ENCODE data around the gene ARHGEF3.
A peak's percentile ranks its signal among the peaks of the same experiment; 100 is the strongest.
"Not testable (repeated sequence)": the region's sequence is repeated elsewhere in the genome, so short reads cannot be mapped to it uniquely, and the experiment has no call there.

Gene ARHGEF3

DNA sequence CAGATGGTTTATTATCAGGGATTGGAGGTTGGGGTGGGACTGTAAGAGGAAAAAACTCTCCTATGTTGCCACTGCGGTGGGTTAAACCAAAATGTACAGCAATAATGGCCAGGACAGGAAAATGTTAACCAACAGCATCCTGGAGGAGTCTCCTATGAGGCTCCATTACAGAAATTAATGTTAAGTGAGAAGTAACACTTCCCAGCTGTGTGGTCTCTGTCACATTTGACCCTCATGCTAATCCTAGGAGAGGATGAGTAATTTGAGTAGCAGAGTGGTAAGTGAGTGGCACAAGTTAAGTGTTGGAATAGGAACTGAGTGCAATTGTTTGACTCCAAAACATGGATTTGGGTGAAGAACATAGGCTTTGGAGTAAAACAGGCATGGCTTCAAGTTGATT is 39.0 kb downstream of the ARHGEF3 start:
- Histone ChIP-seq H3K9ac (ENCODE audit: low read depth, low read length) (no peak overlapping the region), H3K9me3 (replicated peaks; ENCODE audit: low read length) (no peaks in the 10 kb centered on the region), H3K4me3 (ENCODE audit: low read length) (no peak overlapping the region), H3K4me2 (ENCODE audit: low read length) (no peak overlapping the region), H3K4me1 (ENCODE audit: control insufficient read depth, insufficient read depth, low read length) (peaks cover 12% of the 10 kb centered on the region), H3K36me3 (ENCODE audit: insufficient read depth, low read length) (no peaks in the 10 kb centered on the region), H3K27me3 (ENCODE audit: control insufficient read depth, insufficient read depth, low read length) (no peaks in the 10 kb centered on the region)

DNA sequence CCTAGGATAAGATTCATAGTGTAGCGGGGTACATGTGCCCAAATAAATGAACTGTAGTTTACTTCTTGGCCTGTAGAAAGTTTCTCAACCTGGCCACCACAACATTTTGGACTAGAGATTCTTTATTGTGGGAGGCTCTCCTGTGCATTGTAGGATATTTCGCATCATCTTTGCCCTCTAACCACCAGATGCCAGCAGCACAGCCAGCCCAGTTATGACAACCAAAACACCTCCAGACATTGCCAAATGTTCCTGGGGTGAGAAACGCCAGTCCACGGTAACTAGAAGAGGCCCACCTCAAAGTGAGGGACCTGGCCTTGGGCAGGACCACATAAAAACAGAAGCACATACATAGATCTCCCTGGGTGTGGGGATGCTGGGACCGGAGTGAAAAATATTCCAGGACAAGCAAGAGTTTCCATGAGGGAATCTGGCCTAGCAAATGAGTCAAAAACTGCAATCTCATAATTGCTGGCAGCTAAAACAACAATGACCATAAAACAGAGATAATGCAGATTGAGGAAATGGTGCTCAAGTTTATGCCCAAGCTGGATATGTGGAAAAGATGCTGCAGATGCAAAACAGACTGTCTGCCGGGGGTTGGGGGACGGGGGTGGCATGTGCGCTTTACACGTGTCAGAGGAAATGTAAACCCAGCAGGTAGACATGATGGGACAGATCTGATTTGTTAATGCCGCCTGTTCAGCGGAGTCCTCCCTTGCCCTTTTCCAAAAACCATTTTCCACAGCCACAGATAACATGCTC is 39.7 kb downstream of the ARHGEF3 start:
- no peak overlapping the region for H3K4me2 ChIP-seq (ENCODE audit: low read length)
- no peaks in the 10 kb centered on the region for H3K36me3 ChIP-seq (ENCODE audit: insufficient read depth, low read length)
- H3K9me3 ChIP-seq (replicated peaks; ENCODE audit: low read length), result no peaks in the 10 kb centered on the region
- H3K4me3 ChIP-seq (ENCODE audit: low read length), result no peak overlapping the region
- no peaks in the 10 kb centered on the region for H3K27me3 ChIP-seq (ENCODE audit: control insufficient read depth, insufficient read depth, low read length)
- peaks cover 12% of the 10 kb centered on the region for H3K4me1 ChIP-seq (ENCODE audit: control insufficient read depth, insufficient read depth, low read length)
- no peak overlapping the region for H3K9ac ChIP-seq (ENCODE audit: low read depth, low read length)

DNA sequence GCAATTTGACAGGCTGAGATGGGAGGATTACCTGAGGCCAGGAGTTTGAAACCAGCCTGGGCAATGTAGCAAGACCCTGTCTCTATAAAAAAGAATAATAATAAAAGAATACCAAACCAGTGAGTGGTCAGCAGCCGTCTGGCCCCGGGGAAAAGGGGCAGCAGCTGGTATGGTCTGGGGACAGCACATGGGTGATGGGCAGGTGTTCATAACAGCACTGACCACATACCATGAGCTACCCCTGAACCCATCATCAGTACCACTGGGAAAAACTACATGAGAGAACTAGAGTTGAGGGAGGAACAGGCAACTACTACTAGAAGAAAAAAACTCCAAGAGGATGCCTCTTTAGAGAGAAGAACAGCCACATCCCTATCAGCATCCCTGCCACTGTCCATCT is 40.7 kb downstream of the ARHGEF3 start:
- H3K9ac ChIP-seq (ENCODE audit: low read depth, low read length), result no peak overlapping the region
- H3K27me3 ChIP-seq (ENCODE audit: control insufficient read depth, insufficient read depth, low read length), result no peaks in the 10 kb centered on the region
- no peak overlapping the region for H3K4me2 ChIP-seq (ENCODE audit: low read length)
- no peak overlapping the region for H3K4me3 ChIP-seq (ENCODE audit: low read length)
- peaks cover 12% of the 10 kb centered on the region for H3K4me1 ChIP-seq (ENCODE audit: control insufficient read depth, insufficient read depth, low read length)
- H3K36me3 ChIP-seq (ENCODE audit: insufficient read depth, low read length), result no peaks in the 10 kb centered on the region
- no peaks in the 10 kb centered on the region for H3K9me3 ChIP-seq (replicated peaks; ENCODE audit: low read length)

DNA sequence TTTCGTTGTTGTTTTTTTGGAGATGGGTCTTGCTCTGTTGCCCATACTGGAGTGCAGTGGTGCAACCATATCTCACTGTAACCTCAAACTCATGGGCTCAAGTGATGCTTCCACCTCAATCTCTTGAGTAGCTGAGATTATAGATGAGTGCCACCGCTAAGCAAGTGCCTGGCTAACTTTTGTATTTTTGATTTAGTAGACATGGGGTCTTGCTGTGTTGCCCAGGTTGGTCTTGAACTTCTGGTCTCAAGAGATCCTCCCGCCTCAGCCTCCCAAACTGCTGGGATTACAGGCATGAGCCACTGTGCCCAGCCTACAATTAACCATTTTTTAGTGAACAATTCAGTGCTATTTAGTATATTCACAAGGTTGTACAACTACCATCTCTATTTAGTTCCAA is 42.2 kb downstream of the ARHGEF3 start:
- Histone ChIP-seq H3K4me3 (ENCODE audit: low read length) (no peak overlapping the region), H3K4me1 (ENCODE audit: control insufficient read depth, insufficient read depth, low read length) (peaks cover 12% of the 10 kb centered on the region)

DNA sequence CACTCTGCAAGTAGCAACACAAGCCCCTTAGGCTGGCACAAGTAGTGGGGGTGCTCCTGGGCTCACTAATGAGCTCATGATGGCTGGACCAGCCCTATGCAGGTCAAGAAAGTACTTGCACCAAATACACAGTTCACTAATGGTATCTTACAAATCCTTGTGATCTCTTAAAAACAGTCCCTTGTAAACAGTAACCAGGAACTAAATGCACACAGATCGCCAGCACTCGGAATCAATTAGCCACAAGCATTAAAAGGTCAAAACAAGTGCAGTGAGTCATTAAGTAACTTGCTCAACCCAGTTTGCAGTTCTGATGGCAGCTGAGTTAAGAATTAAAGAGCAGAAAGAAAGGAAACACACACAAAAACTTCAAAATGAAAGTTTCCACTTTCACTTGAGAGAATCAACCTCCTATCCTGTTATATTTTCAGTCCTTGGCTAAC is 43.2 kb downstream of the ARHGEF3 start:
- H3K9ac ChIP-seq (ENCODE audit: low read depth, low read length), result peak overlapping the region; percentile 29
- no peaks in the 10 kb centered on the region for H3K9me3 ChIP-seq (replicated peaks; ENCODE audit: low read length)
- H3K27me3 ChIP-seq (ENCODE audit: control insufficient read depth, insufficient read depth, low read length), result no peaks in the 10 kb centered on the region
- peaks cover 12% of the 10 kb centered on the region for H3K4me1 ChIP-seq (ENCODE audit: control insufficient read depth, insufficient read depth, low read length)
- peak overlapping the region; percentile 44 for H3K4me2 ChIP-seq (ENCODE audit: low read length)
- peak overlapping the region; percentile 16 for H3K4me3 ChIP-seq (ENCODE audit: low read length)
- no peaks in the 10 kb centered on the region for H3K36me3 ChIP-seq (ENCODE audit: insufficient read depth, low read length)

More for the DNA sequence above, 42.2 kb downstream of the ARHGEF3 start:
- Histone ChIP-seq H3K27me3 (ENCODE audit: control insufficient read depth, insufficient read depth, low read length) (no peaks in the 10 kb centered on the region), H3K36me3 (ENCODE audit: insufficient read depth, low read length) (no peaks in the 10 kb centered on the region), H3K9ac (ENCODE audit: low read depth, low read length) (no peak overlapping the region), H3K9me3 (replicated peaks; ENCODE audit: low read length) (no peaks in the 10 kb centered on the region), H3K4me2 (ENCODE audit: low read length) (no peak overlapping the region)

DNA sequence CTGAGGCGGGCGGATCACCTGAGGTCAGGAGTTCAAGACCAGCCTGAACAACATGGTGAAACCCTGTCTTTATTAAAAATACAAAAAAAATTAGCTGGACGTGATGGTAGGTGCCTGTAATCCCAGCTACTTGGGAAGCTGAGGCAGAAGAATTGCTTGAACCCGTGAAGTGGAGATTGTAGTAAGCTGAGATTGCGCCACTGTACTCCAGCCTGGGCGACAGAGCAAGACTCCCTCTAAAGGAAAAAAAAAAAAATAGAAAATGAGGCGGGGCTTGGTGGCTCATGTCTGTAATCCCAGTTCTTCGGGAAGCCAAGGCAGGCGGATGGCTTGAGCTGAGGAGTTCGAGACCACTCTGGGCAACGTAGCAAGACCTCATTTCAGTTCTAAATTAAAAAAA is 43.7 kb downstream of the ARHGEF3 start:
- not testable (repeated sequence) for H3K4me2 ChIP-seq (ENCODE audit: low read length); H3K4me3 ChIP-seq (ENCODE audit: low read length); H3K27me3 ChIP-seq (ENCODE audit: control insufficient read depth, insufficient read depth, low read length); H3K9me3 ChIP-seq (replicated peaks; ENCODE audit: low read length); H3K36me3 ChIP-seq (ENCODE audit: insufficient read depth, low read length); H3K9ac ChIP-seq (ENCODE audit: low read depth, low read length)
- peaks cover 12% of the 10 kb centered on the region for H3K4me1 ChIP-seq (ENCODE audit: control insufficient read depth, insufficient read depth, low read length)

DNA sequence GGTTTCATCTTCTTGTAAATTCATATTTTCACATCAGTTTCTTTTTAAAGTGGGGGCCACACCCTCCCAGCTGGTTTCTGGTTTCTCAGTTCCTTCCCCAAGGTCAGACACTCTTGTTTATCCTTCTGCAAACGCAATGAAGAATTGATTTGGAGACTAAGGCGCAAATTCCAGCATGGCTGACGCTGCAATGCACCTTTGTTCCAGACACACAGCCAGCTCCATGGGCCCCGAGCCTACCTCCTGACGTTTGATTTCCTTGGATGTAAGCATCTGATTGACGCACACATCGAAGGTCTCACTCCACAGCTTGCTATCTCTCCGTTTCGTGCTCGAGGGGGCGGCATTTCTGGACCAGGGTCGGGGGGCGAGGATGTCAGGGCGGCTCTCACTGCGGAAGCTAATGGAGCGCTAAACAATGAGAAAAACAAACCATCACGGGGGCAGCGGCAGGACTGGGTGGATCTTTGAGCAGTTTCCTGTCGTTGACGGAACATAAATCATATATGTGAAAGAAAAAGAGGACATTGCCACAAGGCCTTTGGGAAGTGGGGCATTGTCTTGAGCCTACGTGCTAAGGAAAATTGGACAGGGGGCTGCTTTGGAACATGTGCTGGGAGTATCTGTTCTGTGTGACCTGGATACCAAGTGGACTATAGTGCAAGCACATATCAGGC is 46.9 kb downstream of the ARHGEF3 start:
- Histone ChIP-seq H3K4me3 (ENCODE audit: low read length) (no peak overlapping the region), H3K36me3 (ENCODE audit: insufficient read depth, low read length) (no peaks in the 10 kb centered on the region), H3K9me3 (replicated peaks; ENCODE audit: low read length) (no peaks in the 10 kb centered on the region), H3K9ac (ENCODE audit: low read depth, low read length) (no peak overlapping the region), H3K4me1 (ENCODE audit: control insufficient read depth, insufficient read depth, low read length) (peaks cover 6% of the 10 kb centered on the region), H3K27me3 (ENCODE audit: control insufficient read depth, insufficient read depth, low read length) (no peaks in the 10 kb centered on the region), H3K4me2 (ENCODE audit: low read length) (no peak overlapping the region)

DNA sequence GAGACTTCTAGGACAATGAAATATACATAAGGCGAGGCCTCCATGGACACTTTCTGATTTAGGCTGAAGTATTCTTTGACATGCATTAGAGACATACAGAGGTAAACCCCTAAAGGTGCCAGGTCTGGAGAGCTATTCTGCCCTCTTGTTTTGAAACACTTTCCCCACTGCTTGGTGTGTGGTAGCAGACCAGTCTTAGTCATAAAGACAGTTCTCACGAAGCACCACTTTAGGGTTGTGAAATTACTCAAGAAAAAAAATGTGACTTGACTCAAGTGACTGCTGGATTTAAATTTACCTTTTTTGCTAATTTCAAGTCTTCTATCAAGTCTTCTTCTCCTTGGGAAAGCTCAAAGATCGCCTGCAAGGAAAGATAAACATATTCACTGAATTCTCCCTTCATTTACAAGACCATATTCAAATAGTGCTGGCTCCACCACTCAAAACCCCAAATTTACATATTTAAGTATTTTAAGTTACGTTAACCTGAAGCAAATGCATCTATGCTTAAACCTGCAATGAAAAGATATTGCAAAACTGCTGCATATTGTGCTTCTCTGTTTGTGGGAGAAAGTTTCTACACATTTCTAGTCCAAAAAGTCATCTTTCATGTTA is 48.4 kb downstream of the ARHGEF3 start:
- Histone ChIP-seq H3K4me1 (ENCODE audit: control insufficient read depth, insufficient read depth, low read length) (peaks cover under 1% of the 10 kb centered on the region), H3K36me3 (ENCODE audit: insufficient read depth, low read length) (peaks cover 5% of the 10 kb centered on the region), H3K27me3 (ENCODE audit: control insufficient read depth, insufficient read depth, low read length) (no peaks in the 10 kb centered on the region), H3K9ac (ENCODE audit: low read depth, low read length) (no peak overlapping the region), H3K9me3 (replicated peaks; ENCODE audit: low read length) (no peaks in the 10 kb centered on the region), H3K4me2 (ENCODE audit: low read length) (no peak overlapping the region), H3K4me3 (ENCODE audit: low read length) (no peak overlapping the region)

DNA sequence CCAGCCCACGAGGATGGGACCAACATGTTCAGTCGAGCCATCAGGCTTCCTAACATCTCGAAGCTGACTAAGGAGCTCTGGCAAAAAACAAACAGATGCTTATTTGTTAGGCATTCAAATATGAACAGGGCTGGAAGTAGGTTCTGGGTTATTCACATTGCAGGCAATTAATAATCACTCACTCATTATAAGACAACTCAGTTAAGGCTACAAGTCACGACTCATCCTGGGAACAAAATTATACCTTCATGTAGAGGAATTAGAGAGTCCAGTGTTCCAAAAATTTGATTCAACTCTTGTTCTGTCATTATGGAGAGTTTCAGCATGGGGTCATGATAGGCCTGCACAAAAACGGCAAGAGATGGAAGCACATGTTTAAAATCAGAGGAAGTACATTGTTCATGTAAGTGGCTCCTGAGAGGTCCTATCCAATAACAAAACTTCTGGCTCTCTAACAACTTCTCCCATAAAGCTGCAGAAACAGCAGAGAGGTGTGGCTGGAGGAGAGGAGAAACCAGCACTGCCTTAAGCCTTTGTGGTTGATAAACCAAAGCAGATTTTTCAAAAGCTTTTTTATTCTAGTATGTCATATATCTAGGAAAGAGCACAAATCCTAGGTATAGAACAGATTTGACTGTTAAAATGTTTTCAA is 50.6 kb downstream of the ARHGEF3 start:
- Histone ChIP-seq H3K27me3 (ENCODE audit: control insufficient read depth, insufficient read depth, low read length) (no peaks in the 10 kb centered on the region), H3K4me2 (ENCODE audit: low read length) (no peak overlapping the region), H3K4me1 (ENCODE audit: control insufficient read depth, insufficient read depth, low read length) (no peaks in the 10 kb centered on the region), H3K4me3 (ENCODE audit: low read length) (no peak overlapping the region), H3K9ac (ENCODE audit: low read depth, low read length) (no peak overlapping the region), H3K36me3 (ENCODE audit: insufficient read depth, low read length) (peaks cover 5% of the 10 kb centered on the region), H3K9me3 (replicated peaks; ENCODE audit: low read length) (no peaks in the 10 kb centered on the region)

DNA sequence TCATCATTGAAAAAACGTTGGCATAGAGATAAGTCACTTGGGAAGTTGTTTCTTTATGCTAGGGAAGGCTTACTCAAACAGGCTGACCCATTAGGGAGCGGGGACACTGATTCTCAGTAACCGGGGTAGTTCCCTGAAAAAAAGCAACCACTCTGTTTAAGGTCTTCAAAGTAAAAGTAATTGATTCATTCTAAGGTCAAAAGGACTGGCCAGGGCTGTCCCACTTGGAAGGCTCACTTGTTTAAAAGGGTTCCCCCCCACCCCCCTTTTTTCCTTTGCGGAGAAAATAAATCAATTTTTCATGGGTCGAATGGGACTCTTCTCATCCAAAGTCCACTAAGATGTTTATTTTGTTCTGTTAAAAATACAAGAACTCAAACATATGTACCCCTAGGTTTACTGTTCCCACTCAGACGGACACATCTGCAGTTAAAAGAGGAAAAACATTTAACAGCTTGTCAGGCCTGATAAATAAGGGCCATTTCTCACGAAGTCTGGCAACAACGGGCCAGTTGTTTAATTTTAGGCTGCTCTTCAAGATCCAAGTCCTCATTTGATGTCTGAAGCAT is 53.0 kb downstream of the ARHGEF3 start:
- no peaks in the 10 kb centered on the region for H3K4me1 ChIP-seq (ENCODE audit: control insufficient read depth, insufficient read depth, low read length)

DNA sequence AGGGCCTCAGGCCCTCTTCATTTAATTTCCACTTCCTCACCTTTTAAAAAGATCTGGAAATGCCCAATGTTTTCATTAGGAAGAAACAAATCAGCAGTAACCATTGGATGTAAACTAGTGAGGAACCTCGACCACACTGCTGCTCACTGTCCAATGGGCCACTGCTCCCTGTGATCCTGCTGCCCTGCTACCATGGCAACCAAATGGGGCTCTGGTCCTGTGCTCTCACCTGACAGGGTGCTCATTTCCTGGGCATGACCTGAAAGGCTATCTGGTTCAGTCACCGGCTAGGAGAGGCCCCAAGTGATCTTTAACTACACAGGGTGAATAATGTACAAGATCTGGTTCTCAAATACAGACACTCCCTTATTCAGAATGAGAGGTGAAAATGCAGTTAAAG is 54.6 kb downstream of the ARHGEF3 start:
- Histone ChIP-seq H3K9ac (ENCODE audit: low read depth, low read length) (no peak overlapping the region), H3K36me3 (ENCODE audit: insufficient read depth, low read length) (peaks cover 5% of the 10 kb centered on the region), H3K4me3 (ENCODE audit: low read length) (no peak overlapping the region), H3K4me2 (ENCODE audit: low read length) (no peak overlapping the region), H3K9me3 (replicated peaks; ENCODE audit: low read length) (no peaks in the 10 kb centered on the region), H3K27me3 (ENCODE audit: control insufficient read depth, insufficient read depth, low read length) (no peaks in the 10 kb centered on the region), H3K4me1 (ENCODE audit: control insufficient read depth, insufficient read depth, low read length) (no peaks in the 10 kb centered on the region)

More for the DNA sequence above, 53.0 kb downstream of the ARHGEF3 start:
- Histone ChIP-seq H3K9ac (ENCODE audit: low read depth, low read length) (no peak overlapping the region), H3K36me3 (ENCODE audit: insufficient read depth, low read length) (peaks cover 5% of the 10 kb centered on the region), H3K4me3 (ENCODE audit: low read length) (no peak overlapping the region), H3K9me3 (replicated peaks; ENCODE audit: low read length) (no peaks in the 10 kb centered on the region), H3K27me3 (ENCODE audit: control insufficient read depth, insufficient read depth, low read length) (no peaks in the 10 kb centered on the region), H3K4me2 (ENCODE audit: low read length) (no peak overlapping the region)

Measured in skeletal muscle satellite cell (primary cell).